GM21360 (cell line): ENCODE data around the gene COL20A1.

ENCODE experiments used
- ATAC-seq: cut with Tn5 transposase; IDR thresholded peaks from one replicate; pipeline ENCODE4 v1.9.1; 2021; ENCODE audit warnings: mild to moderate bottlenecking, moderate library complexity; ENCODE audit not compliant: unreplicated experiment

Gene COL20A1

DNA sequence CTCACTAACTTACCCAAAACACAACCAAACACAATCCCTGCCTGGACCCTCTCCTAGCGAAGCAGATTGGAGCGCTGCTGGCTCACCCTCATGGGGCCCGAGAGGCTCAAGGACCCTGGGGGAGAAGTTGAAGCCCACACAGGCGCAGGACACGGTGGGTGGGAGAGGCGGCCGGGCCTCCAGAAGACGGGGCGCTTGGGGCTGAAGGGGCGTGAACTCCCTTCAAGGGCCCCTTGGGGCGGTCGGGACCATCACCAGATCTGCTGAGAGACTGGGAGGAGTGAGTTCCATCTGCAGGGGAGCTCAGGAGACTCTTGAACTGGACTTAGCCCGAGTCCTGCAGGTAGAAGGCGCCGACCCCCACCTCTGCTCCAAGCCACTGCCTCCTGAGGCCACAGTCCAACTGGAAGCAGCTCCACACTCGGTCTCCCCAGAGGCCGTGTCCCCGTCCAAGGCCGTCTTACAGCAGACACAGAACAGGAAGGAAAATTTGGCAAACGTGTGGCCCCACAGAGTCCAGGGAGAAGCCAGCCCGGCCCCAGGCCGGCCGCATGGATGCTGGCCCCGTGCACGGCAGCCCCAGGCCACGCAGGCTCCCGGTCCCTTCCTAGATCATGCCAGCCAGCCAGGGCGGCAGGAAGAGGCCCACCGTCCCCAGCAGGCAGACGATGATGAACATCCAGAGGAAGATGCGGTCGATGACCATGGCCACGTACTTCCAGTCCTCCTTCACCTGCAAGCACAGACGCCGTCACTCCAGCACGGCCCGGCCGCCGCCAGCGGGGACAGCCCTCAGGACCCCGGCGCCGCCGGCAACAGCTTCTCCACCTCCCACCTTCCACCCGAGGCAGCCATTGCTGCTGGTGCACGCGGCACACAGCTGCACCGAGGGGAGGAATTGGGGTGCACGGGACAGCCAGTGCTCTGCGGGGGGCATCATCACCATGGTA is 53.4 kb downstream of the COL20A1 start:
- ATAC-seq, result no peak

DNA sequence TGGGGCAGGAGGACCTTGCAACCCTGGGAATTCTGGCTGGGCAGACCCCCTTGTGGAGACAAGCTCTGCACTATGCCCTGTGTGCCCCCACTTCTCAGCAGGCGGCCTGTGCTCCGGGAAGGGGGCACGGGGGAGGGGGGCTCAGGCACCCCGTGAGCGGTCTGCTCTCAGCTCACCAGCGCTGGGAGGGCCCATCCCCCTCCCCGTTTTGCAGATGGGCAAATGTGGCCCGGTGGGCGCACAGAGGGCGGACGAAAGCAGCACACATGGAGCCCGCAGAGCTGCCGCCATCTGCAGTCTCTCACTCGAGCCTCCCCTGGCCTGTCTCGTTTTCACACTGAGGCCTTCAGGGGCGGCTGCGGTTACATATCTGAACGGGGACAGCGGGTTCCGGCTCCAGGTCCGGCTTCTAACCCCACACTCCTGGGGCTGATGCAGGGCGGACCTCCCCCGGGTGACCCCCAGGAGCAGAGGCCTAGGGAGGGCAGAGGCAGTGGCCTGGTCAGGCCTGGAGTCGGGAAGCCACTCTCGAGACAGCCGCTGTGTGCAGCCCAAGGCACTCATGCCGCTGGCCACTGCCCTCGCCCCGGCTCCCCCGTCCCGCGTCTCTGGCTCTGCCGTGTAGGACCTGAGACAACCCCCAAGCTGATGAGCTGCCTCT is 54.2 kb downstream of the COL20A1 start:
- no peak for ATAC-seq

DNA sequence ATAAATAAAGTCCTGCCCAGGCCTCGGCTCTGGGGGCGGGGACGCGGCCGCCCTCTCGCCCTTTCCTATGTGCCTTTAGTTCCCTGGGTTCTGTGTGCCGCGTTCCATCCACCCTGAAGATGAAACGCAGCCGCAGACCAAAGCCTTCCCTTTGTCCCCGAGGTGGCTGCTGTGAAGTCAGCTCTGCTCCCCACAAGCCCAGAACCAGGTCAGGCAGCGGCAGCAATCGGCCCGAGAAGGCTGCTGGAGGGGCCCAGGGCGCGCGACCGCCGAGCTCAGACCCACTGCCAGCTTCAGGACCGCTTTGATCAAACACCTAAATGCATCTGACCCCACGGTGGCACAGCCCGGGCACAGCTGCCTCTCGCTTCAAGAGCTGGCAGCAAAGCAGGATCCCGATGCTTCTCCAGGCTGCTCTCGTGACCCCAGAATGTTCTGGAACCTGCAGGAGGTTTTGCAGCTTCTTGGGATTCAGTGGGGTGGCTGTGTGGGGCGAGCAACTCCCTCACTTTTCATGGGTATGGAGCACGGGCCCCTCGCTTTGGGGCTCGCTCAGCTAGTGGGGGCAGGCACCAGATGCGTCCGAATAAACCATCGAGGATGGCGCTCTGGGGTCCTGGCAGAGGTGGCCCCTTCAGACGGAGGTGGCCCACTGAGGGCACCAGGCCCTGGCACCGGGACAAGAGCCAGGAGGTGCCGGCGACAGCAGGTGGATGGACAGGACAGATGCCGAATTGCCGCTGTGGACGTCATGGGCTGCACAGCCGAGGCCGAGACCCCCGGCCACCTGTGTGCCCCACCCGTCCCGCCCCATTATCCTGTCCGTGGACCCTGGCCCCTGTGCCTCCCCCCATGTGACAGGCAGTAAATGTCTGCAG is 55.2 kb downstream of the COL20A1 start:
- no peak for ATAC-seq

DNA sequence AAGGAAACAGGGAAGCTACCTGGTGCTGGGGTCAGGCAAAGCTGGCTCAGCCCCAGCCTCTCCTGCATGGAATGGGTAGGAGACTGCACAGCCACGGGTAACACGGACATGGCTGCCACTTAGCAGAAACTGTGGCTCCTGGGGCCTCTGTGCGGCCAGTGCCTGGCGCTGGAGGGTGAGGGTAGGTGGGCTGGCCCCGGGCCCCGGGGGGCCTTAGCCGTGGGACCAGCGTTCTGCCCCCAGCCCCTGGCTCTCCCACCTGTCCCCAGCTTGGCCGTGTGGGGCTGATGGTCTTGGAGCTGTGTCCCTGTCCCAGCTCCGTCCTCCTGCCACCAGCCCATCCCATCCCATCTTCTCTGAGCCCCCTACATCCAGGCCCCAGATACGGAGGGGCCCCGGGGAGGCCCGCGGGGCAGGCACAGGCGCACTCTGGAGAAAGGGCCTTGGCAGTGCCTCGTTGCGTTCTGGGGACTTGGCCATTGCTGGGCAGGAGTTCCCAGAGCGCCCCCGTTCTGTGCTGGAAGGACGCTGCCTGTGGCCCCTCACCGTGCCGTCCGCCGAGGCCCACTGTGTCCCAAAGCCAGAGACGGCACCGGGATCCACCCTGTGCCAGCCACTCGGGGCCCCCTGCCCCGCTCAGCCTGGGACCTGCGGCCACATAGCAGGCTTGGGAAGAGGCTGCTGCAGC is 56.0 kb downstream of the COL20A1 start:
- no peak for ATAC-seq

DNA sequence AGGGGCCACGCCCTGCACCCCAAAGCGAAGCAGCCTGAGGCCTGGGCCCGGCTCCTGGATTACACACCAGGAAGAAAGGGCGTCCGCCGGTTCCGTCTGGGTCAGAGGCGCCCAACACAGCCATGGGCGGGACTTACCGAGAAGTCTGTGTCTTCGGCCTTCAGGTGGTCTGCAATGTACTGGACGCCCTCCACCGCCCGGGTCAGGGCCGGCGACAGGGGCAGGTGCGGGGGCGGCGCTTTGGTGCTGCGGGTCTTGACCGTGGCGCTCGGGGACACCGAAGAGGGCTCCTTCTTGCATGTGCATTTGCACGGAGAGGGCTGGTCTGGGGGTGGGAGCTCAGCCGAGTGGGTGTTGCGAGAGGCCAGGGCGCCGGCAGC is 56.5 kb downstream of the COL20A1 start:
- ATAC-seq, result no peak

DNA sequence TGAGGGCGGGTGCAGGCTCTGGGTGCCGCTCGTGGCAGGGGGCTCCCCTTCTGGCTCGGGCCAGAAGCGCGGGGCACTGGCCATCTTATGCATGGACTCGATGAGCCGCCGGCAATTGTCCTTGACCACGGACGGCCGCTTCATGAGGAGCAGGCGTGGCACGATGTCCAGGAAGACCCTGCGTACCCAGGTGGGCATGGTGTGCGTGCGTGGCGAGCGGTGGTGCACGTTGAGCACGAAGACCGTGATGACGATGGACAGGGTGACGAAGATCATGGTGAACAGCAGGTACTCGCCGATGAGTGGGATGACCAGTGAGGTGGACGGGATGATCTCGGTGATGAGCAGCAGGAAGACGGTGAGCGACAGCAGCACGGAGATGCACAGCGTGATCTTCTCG is 57.2 kb downstream of the COL20A1 start:
- no peak for ATAC-seq

DNA sequence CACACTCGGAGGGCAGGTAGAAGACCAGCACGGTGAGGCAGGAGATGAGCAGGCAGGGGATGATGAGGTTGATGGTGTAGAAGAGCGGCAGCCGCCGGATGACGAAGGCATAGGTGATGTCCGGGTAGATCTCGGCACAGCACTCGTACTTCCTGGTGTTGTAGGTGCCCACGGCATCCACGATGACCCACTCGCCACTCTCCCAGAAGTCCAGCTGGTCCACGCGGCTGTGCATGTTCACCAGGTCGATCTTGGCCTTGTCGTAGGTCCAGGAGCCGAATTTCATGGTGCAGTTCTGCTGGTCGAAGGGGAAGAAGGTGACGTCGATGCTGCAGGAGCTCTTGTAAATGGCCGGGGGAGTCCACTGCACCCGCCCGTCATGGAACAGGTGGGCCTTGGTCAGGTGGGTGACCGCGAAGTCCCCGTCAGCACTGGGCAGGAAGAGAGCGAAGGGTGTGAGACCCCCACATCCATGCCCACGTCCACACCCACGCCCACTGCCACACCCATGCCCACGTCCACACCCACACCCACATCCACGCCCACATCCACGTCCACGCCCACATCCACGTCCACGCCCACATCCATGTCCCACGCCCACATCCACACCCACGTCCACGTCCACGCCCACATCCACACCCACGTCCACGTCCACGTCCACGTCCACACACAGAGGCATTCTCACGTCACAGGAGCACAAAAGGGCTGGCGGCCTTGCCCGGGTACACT is 57.8 kb downstream of the COL20A1 start:
- no peak for ATAC-seq

DNA sequence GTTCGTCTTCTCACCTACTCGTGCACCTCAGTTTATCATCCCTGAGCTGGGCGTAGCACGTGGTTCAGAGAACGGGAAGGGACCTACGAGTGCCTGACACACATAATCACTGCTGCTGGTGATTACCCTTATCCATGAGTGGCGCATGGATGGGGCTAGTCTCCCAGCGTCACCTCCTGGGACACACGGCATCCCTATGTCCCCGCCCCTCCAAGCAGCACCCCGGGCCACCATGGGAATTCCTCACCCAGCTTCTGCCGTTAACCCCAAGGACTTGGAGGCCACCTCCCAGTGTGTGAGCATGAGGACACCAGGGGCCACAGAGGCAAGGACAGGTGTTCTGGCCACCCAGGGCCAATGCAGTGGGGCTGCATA is 58.3 kb downstream of the COL20A1 start:
- ATAC-seq, result no peak

DNA sequence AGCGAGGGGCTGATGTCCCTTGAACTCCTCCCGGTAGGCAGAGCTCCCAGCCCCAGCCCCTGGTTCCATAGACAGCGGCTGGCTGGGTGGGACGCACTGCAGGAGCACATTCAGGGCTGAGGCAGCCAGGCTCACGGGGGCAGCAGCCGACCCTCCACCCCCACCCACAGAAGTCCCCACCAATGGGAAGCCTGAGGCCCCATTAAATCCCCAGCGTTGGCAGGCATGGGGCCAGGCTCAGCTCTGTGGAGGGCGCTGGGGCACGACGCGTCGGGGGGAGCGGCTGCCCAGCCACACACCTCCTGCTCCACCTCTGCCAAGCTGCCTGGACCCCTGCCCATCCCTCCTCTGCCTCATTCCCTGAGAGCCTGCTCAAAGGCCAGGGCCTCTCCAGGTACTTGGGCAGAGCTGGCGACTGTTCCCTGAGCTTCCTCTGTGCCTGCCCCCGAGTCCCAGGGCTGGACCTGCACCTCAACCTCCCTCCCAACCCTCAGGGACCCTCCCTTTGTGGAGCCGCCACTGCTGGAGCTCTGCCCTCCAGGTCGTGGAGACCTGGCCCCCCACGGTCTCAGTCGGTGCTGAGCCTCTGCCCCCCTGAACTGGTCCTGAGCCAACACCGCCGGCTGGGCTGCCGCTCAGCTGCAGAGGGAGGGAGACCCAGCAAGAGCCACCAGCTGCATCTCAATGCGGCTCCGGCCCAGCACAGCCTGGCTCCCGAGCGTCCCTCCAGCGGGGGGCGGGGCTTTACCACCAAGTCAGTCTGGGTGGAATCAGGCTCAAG is 59.0 kb downstream of the COL20A1 start:
- ATAC-seq, result no peak

DNA sequence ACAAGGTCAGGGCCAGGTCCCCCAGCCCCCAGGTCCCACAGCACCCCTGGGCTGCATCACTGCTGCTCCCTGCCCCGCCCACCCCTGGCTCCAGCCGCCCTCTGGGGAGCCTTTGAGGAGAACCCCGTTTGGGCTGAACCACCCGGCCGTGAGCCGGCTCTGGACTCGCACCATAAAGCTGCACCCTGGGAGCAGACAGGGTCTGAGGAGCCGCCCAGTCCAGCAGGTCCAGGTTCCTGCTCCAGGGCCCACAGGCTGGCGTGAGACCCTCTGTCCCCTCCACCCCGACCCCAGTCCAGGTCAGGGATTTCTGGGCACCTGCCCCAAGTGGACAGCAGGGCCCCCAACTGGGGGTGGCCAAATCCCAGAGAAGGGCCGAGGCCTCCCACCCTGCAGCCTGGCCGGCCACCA is 59.8 kb downstream of the COL20A1 start:
- no peak for ATAC-seq

DNA sequence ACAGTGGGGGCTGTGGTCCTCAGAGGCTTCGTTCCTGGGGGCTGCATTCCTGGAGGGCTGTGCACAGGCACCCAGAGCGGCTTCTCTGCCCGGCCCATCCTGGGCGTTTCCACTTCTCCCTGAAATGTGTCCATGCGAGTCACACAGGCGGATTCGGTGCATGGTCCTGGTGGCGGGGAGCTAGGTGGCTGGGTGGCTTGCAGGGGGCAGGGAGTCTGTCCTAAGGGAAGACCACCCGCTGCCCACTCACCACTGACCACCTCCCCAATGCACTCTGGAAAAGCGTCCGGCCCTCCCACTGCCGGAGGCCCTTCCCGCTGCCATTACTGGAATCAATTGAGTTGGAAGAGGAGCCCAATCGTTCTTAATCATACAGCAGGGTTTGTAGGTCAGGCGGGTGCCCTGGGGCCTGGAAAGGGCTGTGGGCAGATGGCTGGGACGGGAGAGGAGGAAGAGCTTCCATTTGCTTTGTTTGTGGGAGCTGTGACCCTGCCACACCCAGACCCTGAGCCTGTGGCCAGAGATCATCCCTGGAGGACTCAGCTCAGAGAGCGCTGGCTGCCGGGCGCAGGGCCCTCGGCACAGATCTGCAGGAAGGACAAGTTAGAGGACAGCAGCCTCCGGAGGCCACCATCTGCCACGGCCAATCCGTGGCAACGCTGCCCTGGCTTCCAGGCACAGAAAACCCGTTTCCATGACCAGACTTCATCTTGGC is 61.8 kb downstream of the COL20A1 start:
- ATAC-seq, result no peak

DNA sequence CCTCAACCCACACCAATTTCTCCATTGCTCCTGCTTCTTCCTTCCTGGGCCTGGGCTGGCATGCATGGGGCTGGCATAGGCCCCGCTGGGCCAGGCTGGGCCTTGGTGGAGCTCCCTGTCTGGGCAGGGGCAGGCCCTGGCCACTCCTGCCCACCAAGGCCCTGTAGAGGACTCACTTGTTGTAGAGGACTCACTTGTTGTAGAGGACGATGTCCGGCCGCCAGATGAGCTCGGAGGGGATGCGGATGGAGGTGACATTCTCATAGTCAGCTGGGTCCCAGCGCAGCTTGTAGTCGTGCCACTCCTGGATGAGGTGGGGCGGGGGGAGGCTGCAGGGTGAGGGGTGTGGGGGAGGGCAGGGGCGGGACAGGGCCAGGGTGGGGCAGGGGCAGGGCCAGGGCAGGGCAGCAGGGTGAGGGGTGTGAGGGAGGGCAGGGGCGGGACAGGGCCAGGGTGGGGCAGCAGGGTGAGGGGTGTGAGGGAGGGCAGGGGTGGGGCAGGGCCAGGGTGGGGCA is 62.9 kb downstream of the COL20A1 start:
- ATAC-seq, result no peak

DNA sequence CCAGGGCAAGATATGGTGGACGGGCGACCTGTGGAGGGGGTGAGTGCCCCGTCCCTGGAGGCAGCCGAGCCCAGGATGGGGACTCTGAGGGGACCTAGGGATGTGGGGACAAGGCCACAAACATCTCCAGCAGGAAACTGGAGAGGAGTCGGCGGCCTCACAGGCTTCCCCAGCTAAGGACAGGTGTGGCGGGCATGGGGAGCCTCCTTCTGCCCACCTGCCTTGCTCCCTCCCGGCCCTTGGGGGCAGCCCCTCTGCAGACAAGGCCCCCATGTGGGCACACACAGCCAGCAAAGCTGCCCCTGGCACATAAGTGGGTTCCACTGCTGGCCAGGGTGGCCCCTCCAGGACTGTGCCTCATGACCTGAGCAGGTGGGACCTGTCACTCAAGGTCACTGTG is 63.5 kb downstream of the COL20A1 start:
- no peak for ATAC-seq

DNA sequence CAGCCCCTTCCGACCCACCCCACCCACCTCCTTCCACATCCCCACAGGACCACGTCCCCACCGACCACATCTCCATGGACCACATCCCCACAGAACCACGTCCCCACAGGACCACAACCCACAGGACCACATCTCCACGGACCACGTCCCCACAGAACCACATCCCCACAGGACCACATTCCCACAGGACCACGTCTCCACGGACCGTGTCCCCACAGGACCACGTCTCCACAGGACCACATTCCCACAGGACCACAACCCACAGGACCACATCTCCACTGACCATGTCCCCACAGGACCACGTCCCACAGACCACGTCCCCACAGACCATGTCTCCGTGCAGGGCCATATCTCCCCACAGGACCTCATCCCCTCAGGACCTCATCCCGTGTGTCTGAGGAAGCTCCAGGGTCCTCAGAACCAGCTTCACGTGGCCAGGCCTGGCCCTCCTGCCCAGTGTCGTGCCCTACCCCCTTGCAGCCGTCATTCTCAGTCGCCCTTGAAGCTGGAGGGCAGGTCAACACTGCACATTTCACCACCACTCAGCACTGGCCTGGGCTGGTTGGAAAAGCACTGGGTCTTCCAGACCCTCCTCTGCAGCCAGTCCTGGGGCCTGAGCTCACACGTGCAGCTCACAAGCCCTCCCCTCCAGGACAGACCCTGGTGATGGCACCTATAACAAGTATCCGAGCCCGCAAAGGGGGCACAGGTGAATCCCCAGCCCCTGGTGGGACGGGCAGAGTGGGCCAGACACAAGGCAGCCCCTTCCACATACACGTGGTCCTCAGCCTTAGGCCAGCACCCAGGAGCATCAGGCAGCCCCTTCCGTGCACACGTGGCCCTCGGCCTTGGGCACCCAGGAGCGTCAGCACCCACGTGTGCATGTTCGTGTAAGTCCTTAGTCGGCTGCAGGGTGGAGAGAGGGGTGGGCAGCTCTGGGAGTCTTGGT is 64.2 kb downstream of the COL20A1 start:
- no peak for ATAC-seq

DNA sequence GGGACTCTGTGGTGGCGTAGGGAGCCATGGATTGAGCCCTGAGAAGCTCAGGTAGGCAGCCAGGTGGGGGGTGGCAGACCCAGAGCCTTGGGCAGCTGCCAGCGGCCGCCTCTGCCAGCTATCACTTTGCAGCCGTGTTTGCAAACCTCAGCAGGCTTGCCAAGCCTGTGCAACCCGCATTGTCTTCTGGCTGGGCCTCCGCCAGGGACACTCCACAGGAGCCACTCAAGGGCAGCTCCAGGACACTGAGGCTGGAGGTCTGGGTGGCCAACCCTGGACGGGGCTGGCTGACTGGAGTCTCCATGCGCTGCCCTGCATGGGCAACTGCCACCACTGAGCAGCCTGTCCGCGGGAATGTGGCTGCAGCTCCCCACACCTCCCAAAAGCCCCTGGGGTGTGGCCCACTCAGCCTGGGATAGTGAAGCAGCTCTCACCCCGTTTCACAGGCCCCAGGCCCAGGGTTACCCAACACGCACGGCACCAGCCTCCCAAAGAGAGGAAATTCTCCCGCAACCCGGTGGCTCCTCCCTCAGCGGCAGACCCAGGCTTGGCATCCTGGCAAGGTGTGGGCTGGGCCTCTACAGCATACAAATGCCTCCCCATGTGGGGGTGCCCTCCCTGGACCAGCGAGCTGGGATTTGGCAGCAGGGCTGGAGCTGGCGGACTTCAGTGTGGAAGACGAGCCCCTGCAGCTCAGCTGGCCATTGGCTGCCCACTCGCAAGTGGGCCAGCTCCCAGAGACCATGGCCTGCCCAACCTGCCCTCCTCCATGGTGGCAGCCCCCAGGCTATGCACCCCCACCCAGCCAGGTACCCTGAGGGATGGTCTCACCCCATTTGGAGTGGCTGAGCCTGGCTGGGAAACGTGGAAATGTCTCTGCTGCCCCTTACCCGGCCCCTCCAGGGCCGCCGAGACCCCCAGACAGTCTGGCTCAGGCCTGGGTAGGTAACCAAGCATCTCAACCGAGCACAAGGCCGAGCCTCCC is 65.2 kb downstream of the COL20A1 start:
- no peak for ATAC-seq
